H7 (cell line): ENCODE measurements around the gene PDZRN3. TPM values are rescaled to one million over a fixed set of nuclear protein-coding genes. Genes with fewer than 3 reads are reported as not detected.
A peak's percentile ranks its signal among the peaks of the same experiment; 100 is the strongest.

Source experiments
- DNase-seq: peaks from one replicate; pipeline ENCODE4 v3.0.0; 2012
- H3K27me3 ChIP-seq: 2 replicates; pipeline ENCODE4 v1.6.0; 2011; ENCODE audit warnings: mild to moderate bottlenecking, low read length; ENCODE audit not compliant: control insufficient read depth, insufficient read depth
- H3K36me3 ChIP-seq: replicated peaks from 2 replicates; pipeline ENCODE4 v1.5.1; 2011; ENCODE audit warnings: low read length; ENCODE audit not compliant: control insufficient read depth, insufficient read depth
- H3K4me3 ChIP-seq: 2 replicates; pipeline ENCODE4 v1.5.1; 2011; ENCODE audit warnings: low read depth, mild to moderate bottlenecking, control low read depth, low read length, moderate library complexity; ENCODE audit not compliant: insufficient read depth
- total RNA-seq: library from RNA; depleted of rRNA; stranded (reverse); fragments of >200 nt; shearing (Covaris generic); gene quantifications from 2 replicates; pipeline ENCODE4 v1.2.3, GENCODE V29; 2014

PDZRN3 gene
- total RNA-seq, 1 experiment from 2014 or later, result 12.0 TPM

GRCh38 chr3:73546961-73547360, 77.8 kb downstream of the PDZRN3 start:
- no peaks in the 10 kb centered on the region for H3K36me3 ChIP-seq
- H3K27me3 ChIP-seq, result no peaks in the 10 kb centered on the region
- H3K4me3 ChIP-seq, result no peak overlapping the region
- DNase-seq, result no peak

GRCh38 chr3:73543412-73543811, 81.3 kb downstream of the PDZRN3 start:
- DNase-seq, result no peak
- H3K27me3 ChIP-seq, result no peaks in the 10 kb centered on the region
- H3K36me3 ChIP-seq, result no peaks in the 10 kb centered on the region
- H3K4me3 ChIP-seq, result no peak overlapping the region

- H3K4me3 ChIP-seq, result no peak overlapping the region
- no peaks in the 10 kb centered on the region for H3K27me3 ChIP-seq
- no peaks in the 10 kb centered on the region for H3K36me3 ChIP-seq
- peak; percentile 39 for DNase-seq
Observed at GRCh38 chr3:73542136-73542535, 82.6 kb downstream of the PDZRN3 start.

GRCh38 chr3:73540969-73541740, 83.6 kb downstream of the PDZRN3 start:
- Histone ChIP-seq H3K4me3 (no peak overlapping the region), H3K27me3 (no peaks in the 10 kb centered on the region), H3K36me3 (no peaks in the 10 kb centered on the region)
- no peak for DNase-seq

- no peaks in the 10 kb centered on the region for H3K36me3 ChIP-seq
- no peak for DNase-seq
- no peak overlapping the region for H3K4me3 ChIP-seq
Observed at GRCh38 chr3:73538486-73538885, 86.3 kb downstream of the PDZRN3 start.

GRCh38 chr3:73536952-73537351, 87.8 kb downstream of the PDZRN3 start:
- no peak for DNase-seq
- no peak overlapping the region for H3K4me3 ChIP-seq
- no peaks in the 10 kb centered on the region for H3K36me3 ChIP-seq
- H3K27me3 ChIP-seq, result no peaks in the 10 kb centered on the region

More at GRCh38 chr3:73538486-73538885, 86.3 kb downstream of the PDZRN3 start:
- H3K27me3 ChIP-seq, result no peaks in the 10 kb centered on the region

GRCh38 chr3:73536336-73536895, 88.3 kb downstream of the PDZRN3 start:
- no peak for DNase-seq
- Histone ChIP-seq H3K4me3 (no peak overlapping the region), H3K27me3 (no peaks in the 10 kb centered on the region), H3K36me3 (no peaks in the 10 kb centered on the region)

GRCh38 chr3:73535931-73536330, 88.8 kb downstream of the PDZRN3 start:
- H3K27me3 ChIP-seq, result no peaks in the 10 kb centered on the region

GRCh38 chr3:73535137-73535536, 89.6 kb downstream of the PDZRN3 start:
- Histone ChIP-seq H3K27me3 (no peaks in the 10 kb centered on the region), H3K4me3 (no peak overlapping the region), H3K36me3 (no peaks in the 10 kb centered on the region)
- DNase-seq, result no peak

More at GRCh38 chr3:73535931-73536330, 88.8 kb downstream of the PDZRN3 start:
- no peak for DNase-seq
- H3K36me3 ChIP-seq, result no peaks in the 10 kb centered on the region
- H3K4me3 ChIP-seq, result no peak overlapping the region

- DNase-seq, result no peak
- H3K36me3 ChIP-seq, result no peaks in the 10 kb centered on the region
- no peak overlapping the region for H3K4me3 ChIP-seq
- H3K27me3 ChIP-seq, result no peaks in the 10 kb centered on the region
Observed at GRCh38 chr3:73530022-73530396, 94.7 kb downstream of the PDZRN3 start.

GRCh38 chr3:73529308-73530021, 95.3 kb downstream of the PDZRN3 start:
- H3K27me3 ChIP-seq, result no peaks in the 10 kb centered on the region
- no peaks in the 10 kb centered on the region for H3K36me3 ChIP-seq
- no peak overlapping the region for H3K4me3 ChIP-seq
- peak; percentile 16 for DNase-seq

GRCh38 chr3:73525591-73525990, 99.2 kb downstream of the PDZRN3 start:
- no peak overlapping the region for H3K4me3 ChIP-seq
- no peaks in the 10 kb centered on the region for H3K36me3 ChIP-seq
- H3K27me3 ChIP-seq, result no peaks in the 10 kb centered on the region
- DNase-seq, result no peak

GRCh38 chr3:73523661-73524060, 101.1 kb downstream of the PDZRN3 start:
- Histone ChIP-seq H3K4me3 (no peak overlapping the region), H3K36me3 (no peaks in the 10 kb centered on the region), H3K27me3 (no peaks in the 10 kb centered on the region)
- no peak for DNase-seq

- H3K27me3 ChIP-seq, result no peaks in the 10 kb centered on the region
- DNase-seq, result no peak
- H3K36me3 ChIP-seq, result no peaks in the 10 kb centered on the region
- no peak overlapping the region for H3K4me3 ChIP-seq
Observed at GRCh38 chr3:73521734-73522336, 102.9 kb downstream of the PDZRN3 start.
